Stimulated activated CD8-positive, alpha-beta memory T cell treated with anti-CD3 and anti-CD28 coated beads, Interleukin-12 subunit alpha, Interleukin-12 subunit beta, amount 100 ng/mL, for 24 hours (primary cell): ENCODE data around the gene ESRRB.

Experiments
- DNase-seq: peaks from one replicate; pipeline ENCODE4 v3.0.0-alpha.2; 2020; ENCODE audit errors: extremely low read depth

Gene ESRRB

DNA sequence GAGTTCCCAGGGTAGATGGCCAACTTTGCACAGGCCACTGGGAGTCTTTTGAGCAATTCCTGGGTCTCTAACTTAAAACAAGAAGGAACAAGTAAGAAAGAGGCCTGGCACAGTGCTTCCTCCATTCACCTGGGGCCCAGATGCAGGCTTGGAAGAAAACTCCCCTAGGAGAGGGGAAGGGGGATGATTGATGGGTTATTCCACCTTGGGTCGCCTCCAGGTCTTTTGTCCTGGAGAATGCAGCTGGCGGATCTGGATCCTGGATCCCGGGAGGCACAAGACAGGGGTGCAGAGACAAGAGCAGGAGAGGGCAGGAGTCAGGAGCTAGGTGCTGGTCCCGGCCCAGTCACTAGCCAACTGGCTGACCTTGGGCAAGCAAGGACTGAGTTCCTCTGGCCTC lies 74.5 kb downstream of the ESRRB start:
- DNase-seq, result no peak

DNA sequence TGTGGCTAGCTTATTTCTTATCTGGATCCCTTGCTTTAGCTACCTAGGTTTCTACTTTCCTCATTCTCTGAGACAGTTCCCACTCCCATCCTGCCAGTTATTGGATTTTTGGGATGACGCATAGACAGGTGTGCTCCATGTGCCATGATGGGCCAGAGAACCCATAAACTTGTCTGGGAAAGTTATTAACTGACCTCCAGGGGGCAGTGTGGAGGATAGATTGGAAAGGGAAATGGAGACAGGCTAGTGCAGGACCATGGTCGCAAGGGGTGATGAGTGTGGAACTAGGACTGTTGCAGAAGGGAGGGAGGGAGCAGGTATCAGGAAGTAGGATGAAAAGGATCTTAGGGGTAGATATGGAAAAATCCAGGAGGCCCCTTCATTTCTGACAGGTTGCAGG lies 80.3 kb downstream of the ESRRB start:
- DNase-seq, result no peak

DNA sequence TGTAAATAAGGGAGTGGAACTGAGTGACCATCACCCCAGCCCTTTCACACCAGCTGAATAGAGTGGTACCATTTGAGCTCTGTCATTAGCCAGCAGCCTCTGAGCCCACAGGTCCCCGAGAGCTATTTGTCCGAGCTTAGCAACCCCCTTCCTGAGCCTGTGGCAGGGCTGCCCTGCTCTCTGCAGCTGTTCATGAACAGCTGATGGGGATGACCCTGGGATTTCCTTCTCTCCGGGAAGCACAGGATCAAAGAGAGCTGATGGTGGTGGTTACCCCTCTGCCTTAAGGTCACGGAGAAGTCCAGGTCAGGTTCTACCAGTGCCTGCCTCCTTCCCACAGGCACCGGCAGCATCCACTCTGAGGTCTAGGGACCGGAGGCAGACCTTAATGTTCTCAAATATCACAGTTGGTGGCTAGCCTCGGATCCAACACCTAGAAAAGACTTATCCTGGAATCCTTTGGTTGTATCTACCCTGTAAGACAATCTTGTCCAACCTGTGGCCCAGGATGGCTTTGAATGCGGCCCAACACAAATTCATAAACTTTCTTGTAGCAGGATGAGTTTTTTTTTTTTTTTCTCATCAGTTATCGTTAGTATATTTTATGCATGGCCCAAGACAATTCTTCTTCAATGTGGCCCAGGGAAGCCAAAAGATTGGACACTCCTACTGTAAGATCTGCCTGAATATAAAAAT lies 81.1 kb downstream of the ESRRB start:
- no peak for DNase-seq

DNA sequence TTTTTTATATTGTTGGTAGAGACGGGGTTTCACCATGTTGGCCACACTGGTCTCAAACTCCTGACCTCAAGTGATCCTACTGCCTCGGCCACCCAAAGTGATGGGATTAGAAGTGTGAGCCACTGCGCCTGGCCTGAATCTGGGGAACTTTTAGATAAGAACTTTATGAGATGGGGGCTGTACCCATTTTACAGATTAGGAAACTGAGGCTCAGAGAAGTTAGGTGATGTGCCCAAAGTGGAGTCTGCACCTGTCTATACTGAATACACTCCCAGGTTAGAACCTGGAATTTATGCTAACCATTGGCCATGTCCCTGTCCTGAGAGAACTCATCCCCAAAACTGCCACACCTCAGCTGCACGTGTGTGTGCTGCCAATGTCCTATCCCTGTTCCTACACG lies 81.9 kb downstream of the ESRRB start:
- DNase-seq, result no peak

DNA sequence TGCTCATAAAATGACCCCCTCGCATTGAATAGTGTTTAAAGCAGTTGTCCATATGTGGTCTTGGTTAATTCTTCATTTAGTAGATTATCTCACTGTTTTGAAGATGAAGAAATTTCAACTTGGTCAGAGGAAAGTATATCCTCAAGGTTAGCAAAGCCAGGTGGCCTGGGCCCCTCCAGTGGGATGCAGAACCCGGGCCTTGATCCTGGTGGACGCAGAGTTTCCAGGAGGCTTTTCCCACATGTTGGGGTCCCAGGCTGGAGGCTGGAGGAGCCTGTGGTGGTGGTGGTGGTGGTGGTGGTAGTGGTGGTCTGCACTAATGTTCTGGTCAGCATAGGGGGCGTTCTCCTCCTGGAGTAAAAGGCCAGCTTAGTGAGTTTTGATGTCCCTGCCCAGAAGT lies 85.9 kb downstream of the ESRRB start:
- no peak for DNase-seq

DNA sequence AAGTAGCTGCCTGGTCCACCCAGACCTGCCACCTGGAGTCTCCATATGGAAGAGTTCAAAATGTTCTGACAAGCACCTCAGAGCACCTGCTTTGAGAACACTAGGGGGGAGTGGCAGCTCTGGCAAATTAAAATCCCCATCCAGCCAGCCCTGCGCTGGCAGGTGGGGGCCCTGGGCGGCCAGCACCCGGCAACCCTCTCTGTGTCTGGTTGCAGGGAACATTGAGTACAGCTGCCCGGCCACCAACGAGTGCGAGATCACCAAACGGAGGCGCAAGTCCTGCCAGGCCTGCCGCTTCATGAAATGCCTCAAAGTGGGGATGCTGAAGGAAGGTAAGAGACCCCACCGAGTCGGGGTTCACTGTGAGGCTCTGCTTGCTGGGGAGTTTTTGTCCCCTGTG lies 86.4 kb downstream of the ESRRB start:
- no peak for DNase-seq

DNA sequence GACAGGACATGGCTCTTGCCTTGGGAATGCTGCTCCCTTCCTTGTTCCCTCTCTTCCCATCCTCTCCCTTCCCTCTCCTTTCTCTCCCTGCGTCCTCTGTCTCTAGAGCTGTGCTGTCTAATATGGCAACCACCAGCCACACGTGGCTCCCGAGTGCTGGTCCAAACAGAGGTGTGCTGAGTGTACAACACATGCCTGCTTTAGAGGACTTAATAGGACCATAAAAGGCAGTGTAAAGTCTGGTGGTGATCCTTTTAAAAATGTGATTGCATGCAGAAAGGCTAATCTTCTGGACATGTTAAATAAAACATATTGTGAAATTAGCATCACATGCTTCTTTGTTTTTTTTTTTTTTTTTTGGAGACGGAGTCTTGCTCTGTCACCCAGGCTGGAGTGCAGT lies 87.2 kb downstream of the ESRRB start:
- DNase-seq, result no peak

DNA sequence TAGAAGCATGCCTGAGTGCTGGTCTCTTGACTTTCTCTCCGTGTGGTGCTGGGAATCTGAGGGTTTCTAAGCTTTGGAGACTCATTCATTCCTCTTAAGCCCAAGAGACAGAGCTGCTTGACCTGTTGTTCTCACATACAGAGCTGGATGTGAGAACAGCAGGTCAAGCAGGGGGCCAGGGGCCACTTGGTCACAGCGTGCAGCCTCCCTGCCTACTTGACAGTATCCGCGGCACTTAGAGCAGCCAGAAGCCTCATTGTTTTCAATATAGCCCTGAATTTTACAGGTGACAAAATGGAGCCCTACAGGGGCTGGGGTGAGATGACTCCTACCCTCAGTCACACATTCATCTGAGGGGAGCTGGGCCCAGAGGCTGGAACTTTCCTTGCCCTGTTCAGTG lies 88.9 kb downstream of the ESRRB start:
- DNase-seq, result no peak

DNA sequence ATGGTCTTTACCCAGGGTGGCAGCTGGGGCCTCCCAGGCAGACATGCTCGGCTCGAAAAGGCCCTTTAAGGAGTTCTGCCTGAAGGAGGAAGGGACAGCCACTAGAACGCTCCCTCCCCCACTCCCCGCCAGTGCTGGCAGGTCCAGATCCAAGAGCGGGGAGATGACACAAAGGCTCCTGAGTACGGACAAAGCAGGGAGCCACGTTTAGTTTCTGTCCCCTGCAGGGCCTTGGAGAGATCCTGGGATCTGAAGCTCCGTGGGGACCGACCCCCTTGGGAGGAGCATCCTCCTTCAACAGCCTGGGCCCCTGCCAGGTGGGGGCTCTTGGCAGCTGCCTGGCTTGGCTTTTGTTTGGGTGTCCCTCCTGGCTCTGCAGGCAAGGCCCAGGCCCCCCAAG lies 89.7 kb downstream of the ESRRB start:
- no peak for DNase-seq

DNA sequence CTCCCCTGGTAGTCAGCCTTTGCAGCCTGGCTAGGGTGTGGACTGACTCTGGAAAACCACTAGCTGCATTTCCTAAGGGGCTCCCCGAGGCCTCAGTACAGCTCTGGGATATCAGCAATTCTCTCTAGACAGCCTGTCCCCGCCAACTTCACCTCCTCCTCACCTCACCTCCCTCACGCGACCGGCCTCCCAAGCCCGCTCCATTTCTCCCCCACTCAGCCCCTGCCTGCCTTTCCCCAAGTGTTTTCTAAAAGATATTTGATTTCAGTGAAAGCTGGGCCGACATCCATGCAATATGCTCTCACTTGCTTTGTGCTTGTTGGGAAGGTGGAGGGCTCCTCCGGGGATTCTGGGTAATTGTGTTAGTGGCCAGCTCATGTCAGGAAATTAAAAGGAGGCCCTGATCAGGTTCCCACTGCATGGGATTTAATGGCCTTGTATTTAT lies 91.8 kb downstream of the ESRRB start:
- no peak for DNase-seq

DNA sequence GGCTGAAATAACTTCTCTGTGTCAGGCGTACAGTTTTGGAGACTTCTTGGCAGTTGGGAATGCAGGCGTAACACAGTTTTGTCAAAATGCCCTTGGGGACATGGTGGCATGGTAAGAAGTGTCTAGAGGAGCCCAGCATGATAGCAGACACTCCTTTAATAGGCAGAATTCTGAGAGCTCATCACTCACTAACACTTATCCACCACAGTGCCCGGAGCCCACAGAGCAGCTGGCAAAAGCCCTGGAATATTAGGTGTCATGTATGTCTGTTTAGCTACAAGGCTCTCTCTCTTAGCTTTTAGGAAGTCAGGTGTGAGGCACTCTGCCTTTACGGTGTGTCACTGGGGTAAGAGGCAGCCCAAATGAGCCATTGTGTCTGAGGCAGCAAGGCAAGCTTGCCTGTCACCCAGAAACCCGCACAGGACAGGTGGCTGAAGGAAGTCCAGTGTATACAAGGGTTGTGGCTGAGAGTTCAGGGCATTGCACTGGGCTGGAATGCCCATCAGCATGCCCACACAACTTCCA lies 96.3 kb downstream of the ESRRB start:
- DNase-seq, result no peak

DNA sequence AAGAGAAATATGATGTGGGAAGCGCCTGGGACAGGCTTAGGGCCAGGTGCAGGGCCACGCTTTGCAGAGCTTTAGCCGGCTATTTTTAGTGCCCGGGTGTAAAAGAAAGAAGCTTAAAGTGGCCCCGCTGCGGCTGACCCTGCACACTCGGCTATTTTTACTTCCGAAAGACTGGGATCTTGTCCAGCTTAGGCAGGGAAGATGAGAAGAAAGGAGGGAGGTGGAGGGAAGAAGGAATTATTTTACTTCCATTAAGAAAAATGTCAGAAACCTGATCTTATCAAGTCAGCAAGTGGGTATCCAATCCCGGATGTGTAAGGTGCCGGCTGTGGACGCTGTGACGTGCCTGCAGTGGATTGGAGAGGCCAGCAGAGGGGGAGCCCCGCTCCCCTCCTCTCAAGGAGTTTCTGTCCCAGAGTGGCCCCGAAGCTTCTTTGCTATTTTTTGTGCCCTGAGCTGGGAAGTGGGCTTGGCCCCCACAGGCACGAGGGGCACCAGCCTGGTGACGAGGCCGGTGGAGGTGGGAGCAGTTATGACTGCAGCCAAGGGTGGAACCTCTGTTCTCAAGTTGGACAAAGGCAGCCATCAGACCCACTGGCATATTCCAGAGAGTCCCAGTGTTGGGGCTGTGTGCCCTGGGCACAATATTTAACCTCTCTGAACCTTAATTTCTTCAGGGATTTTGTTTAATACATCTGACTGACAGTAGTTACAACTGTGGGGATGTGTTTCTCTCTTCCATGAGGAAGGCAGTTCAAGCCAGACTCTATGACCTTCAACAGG lies 97.7 kb downstream of the ESRRB start:
- no peak for DNase-seq

DNA sequence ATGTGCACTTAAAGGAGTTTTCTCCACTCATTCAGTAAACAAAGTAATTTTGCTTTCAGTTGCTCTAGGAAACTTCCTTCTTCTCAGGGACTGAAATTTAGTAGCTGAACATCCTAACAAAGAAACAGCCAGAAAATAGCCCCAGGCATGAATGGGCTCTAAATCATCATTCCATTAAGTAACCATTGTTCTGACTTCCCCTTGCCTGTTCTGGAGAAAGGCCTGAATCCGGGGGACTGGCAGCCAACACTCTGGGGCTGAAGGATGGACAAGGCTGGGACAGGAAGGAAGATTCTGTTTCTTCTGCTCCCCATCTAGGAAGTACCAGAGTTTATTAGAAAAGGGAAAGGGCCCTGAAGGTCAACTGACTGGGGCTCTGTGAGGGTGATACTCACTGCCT lies 104.5 kb downstream of the ESRRB start:
- no peak for DNase-seq

DNA sequence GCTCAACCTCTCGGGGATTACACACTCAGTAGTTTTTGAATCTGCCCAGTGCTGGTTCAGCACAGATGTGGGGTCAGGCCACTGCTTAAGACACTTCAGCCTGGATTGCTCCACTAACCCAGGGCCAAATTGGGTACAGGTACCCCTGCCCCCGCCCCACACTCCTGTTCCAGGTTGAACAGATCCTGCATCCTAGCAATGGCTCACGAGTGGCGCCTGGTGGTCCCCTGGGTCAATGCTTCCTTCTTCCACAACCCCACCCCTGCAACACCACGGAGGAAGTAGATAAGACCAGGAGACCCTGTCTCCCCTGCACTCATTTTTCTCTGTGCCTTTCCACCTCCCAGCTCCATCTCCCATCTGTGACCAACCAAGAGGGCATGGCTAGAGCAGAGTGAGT lies 108.4 kb downstream of the ESRRB start:
- DNase-seq, result no peak

DNA sequence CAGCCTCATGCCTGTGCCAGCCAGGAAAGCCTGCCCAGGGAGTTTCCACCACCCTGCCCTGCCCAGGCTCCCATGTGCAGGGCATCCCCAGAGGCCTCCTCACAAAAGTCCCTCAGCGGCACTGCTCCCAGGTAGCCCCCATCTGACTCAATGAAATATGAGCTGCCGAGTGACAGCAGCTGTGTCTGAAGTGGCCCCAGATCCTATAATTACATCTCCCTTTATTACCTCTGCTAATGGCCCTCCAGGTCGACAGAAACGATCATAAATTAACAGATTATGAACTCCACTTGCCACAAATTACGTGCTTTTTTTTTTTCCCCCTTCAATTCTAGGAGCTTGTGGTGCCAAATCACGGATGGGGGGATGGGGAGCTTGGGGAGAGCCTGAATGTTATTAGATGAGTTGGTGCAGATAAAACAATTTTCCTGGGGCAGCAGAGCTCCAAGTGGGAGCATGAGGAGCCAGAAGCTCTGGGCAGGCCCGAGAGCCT lies 110.4 kb downstream of the ESRRB start:
- no peak for DNase-seq

DNA sequence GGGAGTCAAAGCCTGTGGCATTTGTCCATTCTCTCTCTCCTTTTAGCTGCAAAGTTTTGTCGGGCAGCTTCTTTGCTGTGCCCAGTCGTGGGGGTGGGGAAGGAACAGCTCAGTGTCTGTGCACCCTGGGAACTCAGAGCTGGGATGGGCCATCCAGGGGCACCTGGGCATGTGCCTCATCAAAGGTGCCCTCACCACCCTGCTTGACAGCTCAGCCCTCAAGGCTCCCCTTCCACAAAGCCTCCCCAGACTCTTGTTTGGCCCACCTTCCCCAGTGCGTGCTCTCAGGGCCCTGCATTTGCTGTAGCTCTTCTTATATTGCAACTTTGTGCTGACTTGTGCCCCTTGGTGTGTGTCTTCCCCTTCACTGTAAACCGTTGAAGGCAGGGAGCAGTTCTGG lies 112.6 kb downstream of the ESRRB start:
- no peak for DNase-seq

DNA sequence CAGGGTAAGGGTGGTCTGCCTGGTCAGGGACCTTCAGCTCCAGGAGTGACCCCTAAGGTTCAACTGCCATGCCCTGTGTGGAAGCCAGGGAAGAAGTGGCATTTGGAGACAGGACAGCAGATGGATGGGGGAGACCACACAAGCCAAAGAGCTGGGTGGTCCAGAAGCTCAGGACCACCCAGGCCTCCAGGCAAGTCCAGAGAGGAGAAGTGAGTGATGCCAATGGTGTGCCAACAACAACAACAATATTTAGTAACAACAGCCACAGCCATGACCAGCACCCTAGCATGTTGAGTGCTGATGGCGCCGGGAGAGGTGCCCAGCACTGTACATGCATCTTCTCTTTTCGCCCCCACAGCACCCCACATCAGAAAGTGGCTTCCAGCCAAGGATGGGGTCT lies 113.7 kb downstream of the ESRRB start:
- no peak for DNase-seq

DNA sequence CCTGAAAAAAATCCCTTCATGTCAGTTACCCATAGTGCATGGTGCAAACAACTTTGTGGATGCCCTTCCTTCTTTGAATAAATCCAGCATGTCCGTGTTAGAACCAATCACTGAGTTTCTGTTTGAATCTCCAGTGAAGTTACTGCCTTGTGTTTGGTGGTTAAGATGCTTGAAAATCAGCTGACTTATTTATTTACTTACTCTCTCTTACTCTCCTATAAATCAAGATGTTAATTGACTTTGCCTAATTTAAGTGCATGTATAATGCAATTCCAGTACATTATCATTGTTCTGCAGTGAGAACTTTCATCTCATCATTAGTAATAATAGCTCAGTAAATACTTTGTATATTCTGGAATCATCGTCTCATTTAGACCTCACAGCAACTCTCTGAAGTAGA lies 114.2 kb downstream of the ESRRB start:
- DNase-seq, result no peak

DNA sequence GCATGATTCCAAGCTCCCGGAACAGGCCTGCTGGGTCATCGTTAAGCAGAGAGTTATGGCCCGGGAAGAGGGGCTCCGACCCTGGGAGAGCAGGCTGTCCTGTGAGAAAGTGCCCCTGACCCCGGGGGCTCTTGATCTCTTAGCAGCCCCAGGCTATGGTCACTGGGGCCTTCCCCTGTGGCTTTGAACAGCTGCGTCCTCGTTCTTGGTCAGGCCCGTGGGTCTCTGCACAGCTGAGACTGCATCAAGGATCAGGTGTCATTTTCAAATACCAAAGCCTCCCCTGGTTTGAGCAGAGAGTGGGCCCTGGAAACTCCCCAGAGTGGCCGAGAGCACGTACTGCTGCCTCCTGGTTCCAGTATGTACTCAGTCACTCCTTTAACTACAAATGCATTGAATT lies 114.8 kb downstream of the ESRRB start:
- DNase-seq, result no peak

DNA sequence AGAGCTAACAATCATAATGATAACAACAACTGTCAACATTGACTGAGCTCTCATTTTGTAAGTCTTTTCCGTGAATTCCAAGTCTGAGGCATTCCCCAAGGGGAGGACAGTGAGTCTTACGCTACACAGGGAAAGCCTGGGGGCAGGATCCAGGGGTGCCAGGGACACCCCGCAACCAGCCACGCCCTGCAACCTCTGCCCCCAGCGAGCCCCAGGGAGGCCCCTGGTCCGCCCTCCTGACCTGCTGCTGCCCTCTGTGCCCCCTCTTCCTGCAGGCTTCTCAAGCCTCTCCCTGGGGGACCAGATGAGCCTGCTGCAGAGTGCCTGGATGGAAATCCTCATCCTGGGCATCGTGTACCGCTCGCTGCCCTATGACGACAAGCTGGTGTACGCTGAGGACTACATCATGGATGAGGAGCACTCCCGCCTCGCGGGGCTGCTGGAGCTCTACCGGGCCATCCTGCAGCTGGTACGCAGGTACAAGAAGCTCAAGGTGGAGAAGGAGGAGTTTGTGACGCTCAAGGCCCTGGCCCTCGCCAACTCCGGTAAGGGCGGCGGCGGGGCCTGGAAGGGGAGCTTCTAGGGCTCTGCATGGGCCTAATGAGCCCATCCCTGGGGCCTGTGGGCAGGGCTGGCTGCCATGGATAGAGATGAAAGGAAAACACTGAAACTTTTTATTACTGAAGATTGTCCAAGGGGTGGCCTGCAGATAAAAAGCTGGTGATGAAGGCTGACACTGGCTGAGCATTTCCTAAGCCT lies 115.4 kb downstream of the ESRRB start:
- no peak for DNase-seq

DNA sequence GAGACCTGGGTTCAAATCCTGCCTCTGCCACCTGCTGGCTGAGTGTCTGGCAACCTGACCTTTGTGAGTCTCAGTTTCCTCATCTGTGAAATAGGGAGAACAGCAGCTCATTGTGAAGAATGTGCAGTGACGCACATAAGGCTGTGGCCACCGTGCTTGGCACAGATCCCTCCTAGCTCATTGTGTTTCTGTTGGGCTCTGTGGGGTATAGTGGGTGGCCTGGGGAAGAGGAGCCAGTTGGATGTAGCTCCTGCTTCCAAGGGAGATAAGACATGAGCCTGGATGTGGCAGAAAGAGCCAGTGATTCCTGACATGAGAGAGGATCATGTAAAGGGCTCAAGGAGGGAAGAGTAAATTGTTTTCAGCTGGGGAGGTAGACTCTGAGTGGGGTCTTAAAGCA lies 120.0 kb downstream of the ESRRB start:
- no peak for DNase-seq

DNA sequence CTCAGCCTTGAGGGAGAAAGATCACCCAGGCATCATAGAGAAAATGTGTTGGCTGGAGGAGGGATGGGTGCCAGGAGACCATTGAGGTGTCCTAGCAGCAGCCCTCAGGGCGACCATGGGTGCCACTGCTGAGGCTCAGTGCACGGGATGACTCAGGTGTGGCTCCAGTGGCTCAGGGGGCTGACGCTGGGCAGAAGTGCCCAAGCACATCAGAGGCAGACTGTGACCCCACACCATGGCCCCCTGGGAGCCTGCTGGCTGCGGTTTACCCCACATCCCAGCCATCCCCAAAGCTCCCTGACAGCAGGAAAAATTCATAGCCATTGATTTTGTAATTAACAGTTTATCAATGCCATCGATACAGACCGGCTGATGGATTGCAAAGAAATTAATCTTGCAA lies 120.7 kb downstream of the ESRRB start:
- no peak for DNase-seq
